NB4 (cell line): ENCODE results near the gene MYT1.
"Not testable (repeated sequence)": the region's sequence is repeated elsewhere in the genome, so short reads cannot be mapped to it uniquely, and the experiment has no call there.

ENCODE experiments used
- DNase-seq: peaks from one replicate; pipeline ENCODE4 v3.0.0; 2010; ENCODE audit warnings: low read depth
- H3K4me3 ChIP-seq: one replicate; pipeline ENCODE4 v1.5.1; 2011; ENCODE audit warnings: mild to moderate bottlenecking, low read depth, low read length, moderate library complexity
- CTCF ChIP-seq: IDR thresholded peaks from one replicate; pipeline ENCODE4 v1.5.1; 2012; ENCODE audit warnings: low read depth, low read length
- MAX ChIP-seq: IDR thresholded peaks from 2 replicates; pipeline ENCODE4 v1.6.1; 2011; ENCODE audit warnings: low read depth, low read length
- MYC ChIP-seq: IDR thresholded peaks from 2 replicates; pipeline ENCODE4 v1.6.1; 2011; ENCODE audit warnings: low read depth, low read length
- POLR2A ChIP-seq: IDR thresholded peaks from 2 replicates; pipeline ENCODE4 v1.6.1; 2011; ENCODE audit warnings: mild to moderate bottlenecking; ENCODE audit not compliant: insufficient read length; ENCODE audit errors: extremely low read depth

Gene MYT1

GRCh38 chr20:64277571-64278316 is 113.5 kb downstream of the MYT1 start:
- TF ChIP-seq MYC (no peak), CTCF (no peak), MAX (no peak), POLR2A (no peak)
- DNase-seq: no peak
- H3K4me3 ChIP-seq: no peak overlapping the region

GRCh38 chr20:64278317-64278681 is 114.0 kb downstream of the MYT1 start:
- TF ChIP-seq MYC: no peak
- TF ChIP-seq CTCF: no peak
- DNase-seq: no peak
- H3K4me3 ChIP-seq: no peak overlapping the region

- no peak for DNase-seq
- TF ChIP-seq POLR2A (no peak), MAX (no peak), CTCF (no peak), MYC (no peak)
- H3K4me3 ChIP-seq: no peak overlapping the region
These were observed 115.7 kb downstream of the MYT1 start for GRCh38 chr20:64279826-64280459.

- DNase-seq: no peak
- TF ChIP-seq CTCF (no peak), MAX (no peak), MYC (no peak), POLR2A (no peak)
- H3K4me3 ChIP-seq: no peak overlapping the region
These were observed 116.2 kb downstream of the MYT1 start for GRCh38 chr20:64280460-64280843.

GRCh38 chr20:64283646-64284045 is 119.4 kb downstream of the MYT1 start:
- DNase-seq: no peak
- TF ChIP-seq POLR2A: no peak
- H3K4me3 ChIP-seq: no peak overlapping the region

GRCh38 chr20:64285579-64286446 is 121.6 kb downstream of the MYT1 start:
- H3K4me3 ChIP-seq: not testable (repeated sequence)
- TF ChIP-seq CTCF: peak; percentile 87
- DNase-seq: peak; percentile 85

- not testable (repeated sequence) for H3K4me3 ChIP-seq
- peak; percentile 25 for DNase-seq
These were observed 122.4 kb downstream of the MYT1 start for GRCh38 chr20:64286447-64287263.

GRCh38 chr20:64287264-64287590 is 123.0 kb downstream of the MYT1 start:
- not testable (repeated sequence) for DNase-seq, H3K4me3 ChIP-seq
